HG02571 (cell line): Measurements from ENCODE around the gene ZFAND2A.
"Not testable (repeated sequence)": the region's sequence is repeated elsewhere in the genome, so short reads cannot be mapped to it uniquely, and the experiment has no call there.

Source experiments
- ATAC-seq: cut with Tn5 transposase; IDR thresholded peaks from one replicate; pipeline ENCODE4 v1.9.1; 2021; ENCODE audit warnings: mild to moderate bottlenecking, moderate library complexity; ENCODE audit not compliant: unreplicated experiment

Gene ZFAND2A

GRCh38 chr7:1127001-1127400 is 33.0 kb downstream of the ZFAND2A start:
- ATAC-seq: no peak

- no peak for ATAC-seq
Observed at GRCh38 chr7:1125603-1125969, 34.4 kb downstream of the ZFAND2A start.

GRCh38 chr7:1124816-1125602 is 35.0 kb downstream of the ZFAND2A start:
- no peak for ATAC-seq

DNA sequence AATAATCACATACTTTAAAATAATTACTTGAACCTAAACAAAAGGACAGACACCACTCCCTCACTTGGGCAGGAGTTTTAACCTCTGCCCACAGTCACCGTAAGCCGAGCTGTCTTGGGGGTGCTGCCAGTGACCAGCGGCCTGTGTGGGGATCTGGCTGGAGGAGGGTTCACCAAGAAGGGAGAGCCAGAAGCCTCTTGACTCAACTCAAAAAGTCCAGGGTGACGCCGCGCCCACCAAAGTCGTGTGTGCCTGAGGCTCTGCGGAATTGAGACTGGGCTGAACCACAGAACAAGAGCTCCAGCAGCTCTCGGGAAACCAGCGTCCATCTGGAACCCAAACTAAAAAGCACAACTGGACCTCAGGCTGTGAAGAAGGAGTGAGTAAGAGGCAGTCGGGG is 35.8 kb downstream of the ZFAND2A start:
- ATAC-seq: no peak

- ATAC-seq: no peak
Observed at GRCh38 chr7:1123715-1124114, 36.3 kb downstream of the ZFAND2A start.

- ATAC-seq: no peak
Observed at GRCh38 chr7:1122832-1123501, 37.0 kb downstream of the ZFAND2A start.

GRCh38 chr7:1121886-1122831 is 37.8 kb downstream of the ZFAND2A start:
- no peak for ATAC-seq

DNA sequence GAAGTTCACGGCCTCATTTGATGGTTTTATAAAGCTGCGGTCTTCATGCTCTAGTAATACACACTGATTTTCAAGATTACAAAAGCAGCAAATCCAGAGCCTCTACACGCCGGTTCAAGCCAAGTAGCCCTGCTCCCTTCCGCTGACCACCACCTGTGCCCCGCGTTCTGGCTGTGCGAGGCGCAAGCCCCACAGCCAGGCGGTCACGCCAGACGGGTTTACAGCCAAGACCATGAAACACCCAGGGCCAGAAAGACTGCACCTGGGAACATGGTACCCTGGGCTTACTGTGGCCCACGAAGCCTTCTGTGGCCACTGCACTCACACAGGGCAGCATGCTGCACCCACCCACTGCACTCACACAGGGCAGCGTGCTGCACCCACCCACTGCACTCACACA is 38.5 kb downstream of the ZFAND2A start:
- no peak for ATAC-seq

DNA sequence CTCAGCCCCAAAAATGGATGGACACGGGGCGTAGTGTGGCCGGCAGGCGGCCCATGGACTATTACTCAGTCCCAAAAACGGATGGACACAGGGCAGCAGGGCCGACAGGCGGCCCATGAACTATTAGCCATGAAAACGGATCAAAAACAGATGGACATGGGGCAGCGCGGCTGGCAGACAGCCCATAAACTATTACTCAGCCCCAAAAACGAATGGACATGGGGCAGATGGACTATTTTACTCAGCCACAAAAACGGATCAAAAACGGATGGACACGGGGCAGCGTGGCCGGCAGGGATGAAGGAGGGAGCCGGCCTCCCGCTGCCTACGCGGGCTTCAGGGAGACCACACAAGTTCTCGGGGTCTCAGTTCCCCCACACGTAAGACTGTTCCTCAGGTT is 39.2 kb downstream of the ZFAND2A start:
- ATAC-seq: no peak

DNA sequence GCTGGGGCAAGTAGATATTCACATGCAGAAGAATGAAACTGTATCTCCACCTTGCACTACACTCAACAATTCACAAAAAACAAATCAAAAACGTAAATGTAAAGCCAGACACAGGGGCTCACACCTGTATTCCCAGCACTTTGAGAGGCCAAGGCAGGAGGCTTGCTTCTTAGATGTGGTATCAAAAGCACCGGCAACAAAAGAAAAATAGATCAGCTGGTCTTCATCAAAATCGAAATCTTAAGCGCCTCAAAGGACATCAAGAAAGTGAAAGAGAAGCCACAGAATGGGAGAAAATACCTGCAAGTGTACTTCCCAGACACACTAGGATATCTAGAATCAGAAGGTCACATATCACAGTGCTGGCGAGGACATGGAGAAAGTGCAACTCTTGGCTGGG is 40.8 kb downstream of the ZFAND2A start:
- ATAC-seq: no peak

DNA sequence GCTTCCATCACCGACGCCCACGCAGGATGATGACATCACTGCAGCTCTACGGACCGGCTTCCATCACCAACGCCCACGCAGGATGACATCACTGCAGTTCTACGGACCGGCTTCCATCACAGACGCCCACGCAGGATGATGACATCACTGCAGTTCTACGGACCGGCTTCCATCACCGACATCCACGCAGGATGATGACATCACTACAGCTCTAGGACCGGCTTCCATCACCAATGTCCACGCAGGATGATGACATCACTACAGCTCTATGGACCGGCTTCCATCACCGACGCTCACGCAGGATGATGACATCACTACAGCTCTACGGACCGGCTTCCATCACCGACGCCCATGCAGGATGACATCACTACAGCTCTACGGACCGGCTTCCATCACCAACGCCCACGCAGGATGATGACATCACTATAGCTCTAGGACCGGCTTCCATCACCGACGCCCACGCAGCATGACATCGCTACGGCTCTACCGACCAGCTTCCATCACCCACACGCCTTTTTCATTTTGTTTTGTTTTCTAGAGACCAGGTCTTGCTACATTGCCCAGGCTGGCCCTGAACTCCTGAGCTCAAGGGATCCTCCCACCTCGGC is 42.6 kb downstream of the ZFAND2A start:
- no peak for ATAC-seq

- ATAC-seq: not testable (repeated sequence)
Observed at GRCh38 chr7:1116383-1117008, 43.5 kb downstream of the ZFAND2A start.

DNA sequence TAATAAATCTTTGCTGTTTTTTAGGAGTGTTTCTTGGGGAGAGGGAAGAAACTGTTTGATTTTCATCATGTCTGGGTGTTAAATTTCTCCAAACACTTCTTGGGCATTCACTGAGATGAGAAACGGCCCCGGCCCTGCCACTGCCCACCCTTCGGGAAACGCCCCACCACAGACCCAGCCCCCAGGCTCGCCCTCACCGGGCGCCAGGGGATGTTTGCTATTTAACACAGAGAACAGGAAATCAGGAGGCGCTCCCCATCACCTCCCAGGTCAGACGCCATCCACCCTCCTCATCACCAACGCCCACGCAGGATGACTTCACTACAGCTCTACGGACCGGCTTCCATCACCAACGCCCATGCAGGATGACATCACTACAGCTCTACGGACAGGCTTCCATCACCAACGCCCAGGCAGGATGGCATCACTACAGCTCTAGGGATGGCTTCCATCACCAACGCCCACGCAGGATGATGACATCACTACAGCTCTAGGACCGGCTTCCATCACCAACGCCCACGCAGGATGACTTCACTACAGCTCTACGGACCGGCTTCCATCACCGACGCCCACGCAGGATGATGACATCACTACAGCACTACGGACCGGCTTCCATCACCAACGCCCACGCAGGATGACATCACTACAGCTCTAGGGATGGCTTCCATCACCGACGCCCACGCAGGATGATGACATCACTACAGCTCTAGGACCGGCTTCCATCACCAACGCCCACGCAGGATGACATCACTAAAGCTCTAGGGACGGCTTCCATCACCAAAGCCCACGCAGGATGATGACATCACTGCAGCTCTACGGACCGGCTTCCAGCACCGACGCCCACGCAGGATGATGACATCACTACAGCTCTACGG is 44.6 kb downstream of the ZFAND2A start:
- ATAC-seq: not testable (repeated sequence)

GRCh38 chr7:1114505-1114904 is 45.5 kb downstream of the ZFAND2A start:
- no peak for ATAC-seq

DNA sequence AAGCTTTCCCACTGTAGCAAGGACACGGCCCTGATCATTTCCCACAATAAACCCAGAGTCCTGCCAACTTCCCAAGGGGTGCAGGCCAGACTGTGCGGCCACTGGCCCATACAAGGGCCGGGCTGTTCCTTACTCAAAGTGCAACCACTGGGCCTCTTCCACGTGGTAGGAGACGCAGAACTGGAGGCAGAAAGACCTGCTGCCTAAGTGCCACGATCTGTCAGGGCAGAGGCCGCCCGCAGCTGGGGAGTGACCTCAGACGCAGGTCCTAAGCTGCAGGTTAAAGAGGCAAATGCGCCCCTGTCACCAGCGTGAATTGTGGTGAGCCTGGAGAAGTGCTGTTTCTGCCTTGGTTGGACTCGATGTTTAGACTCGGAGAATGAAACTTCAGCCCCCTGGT is 45.9 kb downstream of the ZFAND2A start:
- ATAC-seq: no peak

- ATAC-seq: no peak
Observed at GRCh38 chr7:1113548-1113885, 46.5 kb downstream of the ZFAND2A start.

DNA sequence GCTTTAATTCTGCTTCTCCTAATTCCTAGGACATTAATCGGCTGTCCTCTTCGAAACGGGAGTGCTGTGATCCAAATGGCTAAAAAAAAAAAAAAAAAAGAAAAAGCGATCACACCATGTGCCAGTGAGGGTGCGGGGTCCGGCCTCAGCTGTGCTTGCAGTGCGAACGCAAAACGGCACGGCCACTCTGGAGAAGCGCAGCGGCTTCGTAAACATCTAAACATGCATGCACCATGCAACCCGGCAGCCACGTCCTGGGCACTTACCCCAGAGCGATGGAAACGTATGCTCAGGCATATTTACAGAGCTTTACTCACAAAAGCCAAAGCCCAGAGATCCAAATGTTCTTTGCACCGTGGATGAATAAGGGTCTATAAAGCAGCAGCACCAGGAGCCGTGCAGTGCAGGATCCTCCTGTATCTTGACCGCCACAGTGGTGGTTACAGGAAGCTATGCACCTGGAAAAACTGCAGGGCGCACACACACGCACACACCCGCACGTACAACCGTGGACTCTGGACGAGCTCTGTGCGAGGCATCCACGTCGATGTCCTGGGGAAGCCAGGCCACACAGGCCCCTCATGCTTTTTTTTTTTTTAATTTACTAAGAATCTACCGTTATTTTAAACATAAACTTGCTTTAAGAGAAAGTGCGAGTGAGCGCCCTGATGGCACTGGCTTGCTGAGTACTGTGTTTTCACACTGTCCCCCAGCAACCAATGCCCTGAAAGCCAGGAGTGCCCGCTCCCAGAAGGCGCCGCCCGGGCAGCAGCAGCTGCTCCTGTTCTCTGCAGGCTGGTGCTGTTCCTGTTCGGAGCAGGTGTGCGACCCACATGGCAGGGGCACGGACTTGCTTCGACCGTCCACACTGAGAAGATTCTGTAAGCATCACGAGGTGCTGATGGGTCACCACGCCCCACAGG is 47.1 kb downstream of the ZFAND2A start:
- ATAC-seq: no peak

DNA sequence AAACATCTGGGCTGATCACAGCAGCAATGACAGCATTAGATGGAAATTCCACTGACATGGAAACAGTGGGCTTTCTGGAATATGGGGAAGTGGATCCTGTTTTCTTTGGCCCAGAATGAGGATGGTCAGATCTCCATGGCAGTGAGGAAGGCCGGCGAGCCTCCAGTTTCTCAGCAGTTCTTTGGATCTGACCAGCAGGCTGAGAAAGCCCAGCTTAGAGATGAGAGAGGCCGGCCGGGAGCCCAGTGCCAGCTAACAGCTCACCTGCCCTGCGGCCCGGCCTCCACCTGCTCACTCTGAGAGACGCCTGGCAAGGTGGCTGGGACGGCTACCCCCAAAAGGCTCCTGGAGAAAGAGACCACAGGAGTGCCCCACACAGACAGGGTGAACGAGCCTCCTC is 47.9 kb downstream of the ZFAND2A start:
- ATAC-seq: no peak

- no peak for ATAC-seq
Observed at GRCh38 chr7:1111156-1111555, 48.8 kb downstream of the ZFAND2A start.
